HepG2 (cell line): ENCODE data around the gene ZNF138.

Experiments used
- CBX5 ChIP-seq: sonication (generic); formaldehyde crosslinking; IDR thresholded peaks from 2 replicates; pipeline ENCODE4 v1.4.0; 2020; ENCODE audit warnings: missing genetic modification reagents, borderline replicate concordance
- CTCF ChIP-seq: sonication (generic); formaldehyde crosslinking; IDR thresholded peaks from 2 replicates; pipeline ENCODE4 v1.5.0; 2020; ENCODE audit warnings: mild to moderate bottlenecking, missing genetic modification reagents, moderate library complexity
- EZH2 ChIP-seq: conservative IDR thresholded peaks from 2 replicates; pipeline ENCODE4 v1.6.1; 2012; ENCODE audit warnings: mild to moderate bottlenecking, low read depth, low read length, moderate library complexity
- FOSL2 ChIP-seq: sonication (generic); formaldehyde crosslinking; IDR thresholded peaks from 2 replicates; pipeline ENCODE4 v1.4.0; 2020; ENCODE audit warnings: missing genetic modification reagents
- FOXJ3 ChIP-seq: sonication (generic); formaldehyde crosslinking; IDR thresholded peaks from 2 replicates; pipeline ENCODE4 v1.4.0; 2020; ENCODE audit warnings: missing genetic modification reagents, mild to moderate bottlenecking, borderline replicate concordance
- LCORL ChIP-seq, 2 experiments: fragments of 450-650 bp in 1 of 2; sonication (generic) in 1 of 2; formaldehyde crosslinking in 1 of 2; IDR thresholded peaks; 2 replicates each; pipeline versions ENCODE4 v1.5.0 to v1.6.1; 2017 to 2020; ENCODE audit warnings: antibody characterized with exemption in 1 of 2, missing genetic modification reagents in 1 of 2
- SIN3A ChIP-seq: IDR thresholded peaks from 2 replicates; pipeline ENCODE4 v1.6.1; 2011; ENCODE audit warnings: low read depth, mild to moderate bottlenecking, control low read depth, low read length, borderline replicate concordance
- TARDBP ChIP-seq: sonication (generic); formaldehyde crosslinking; IDR thresholded peaks from 2 replicates; pipeline ENCODE4 v1.8.0; 2022; ENCODE audit warnings: mild to moderate bottlenecking, missing genetic modification reagents
- UBTF ChIP-seq: sonication (generic); formaldehyde crosslinking; IDR thresholded peaks from 2 replicates; pipeline ENCODE4 v1.4.0; 2020; ENCODE audit warnings: mild to moderate bottlenecking, missing genetic modification reagents
- ZNF556 ChIP-seq: sonication (generic); formaldehyde crosslinking; IDR thresholded peaks from 2 replicates; pipeline ENCODE4 v1.4.0; 2020; ENCODE audit warnings: mild to moderate bottlenecking, missing genetic modification reagents, borderline replicate concordance

- no peak for TF ChIP-seq SIN3A
- TF ChIP-seq TARDBP (CRISPR knock-in tag): no peak
- TF ChIP-seq CTCF (CRISPR knock-in tag): no peak
- no peak for TF ChIP-seq EZH2
- TF ChIP-seq CBX5 (CRISPR knock-in tag): no peak
- TF ChIP-seq FOXJ3 (CRISPR knock-in tag): no peak
- TF ChIP-seq UBTF (CRISPR knock-in tag): no peak
- no peak for TF ChIP-seq ZNF556 (CRISPR knock-in tag)
- no peak for TF ChIP-seq FOSL2 (CRISPR knock-in tag)
- TF ChIP-seq LCORL (IDR thresholded peaks at IDR 0.05): no peak
- no peak for TF ChIP-seq LCORL (CRISPR knock-in tag; IDR thresholded peaks at IDR 0.05)
These were observed 948 bp downstream of the ZNF138 start for GRCh38 chr7:64795176-64795575.
